ENCODE data around the gene TBCD. TPM values are rescaled to one million over a fixed set of nuclear protein-coding genes. Genes with fewer than 3 reads are reported as not detected.
A peak's percentile ranks its signal among the peaks of the same experiment; 100 is the strongest.
"Not testable (repeated sequence)": the region's sequence is repeated elsewhere in the genome, so short reads cannot be mapped to it uniquely, and the experiment has no call there.

TBCD gene
- total RNA-seq, 5 donors from 2014 or later (not counting 1 experiment from before 2014, with no cell fraction given) = 94.4 to 262 (median 223) TPM

GRCh38 chr17:82765371-82765770 lies 13.5 kb downstream of the TBCD start:
- ATAC-seq (replicated peaks in 1 of 4) = no peak
- Histone ChIP-seq H3K36me3 (ENCODE audit: control insufficient read depth in 2 of 2, extremely low read depth in 1 of 2, insufficient read depth in 1 of 2, low read length in 1 of 2) (peaks cover 7 to 44% of the 10 kb centered on the region in 2 donors), H3K9me3 (no peaks in the 10 kb centered on the region), H3K27ac (ENCODE audit: low read length) (no peak overlapping the region), H3K4me1 (ENCODE audit: control insufficient read depth in 1 of 2, extremely low read depth in 1 of 2, insufficient read depth in 2 of 2, low read length in 2 of 2) (peaks cover 0 to 6% of the 10 kb centered on the region in 2 experiments), H3K27me3 (replicated peaks in 1 of 2; ENCODE audit: control insufficient read depth in 2 of 2, extremely low read depth in 1 of 2, insufficient read depth in 2 of 2, low read length in 1 of 2) (no peaks in the 10 kb centered on the region), H3K4me3 (ENCODE audit: control insufficient read depth in 1 of 2, extremely low read depth in 1 of 2, low read length in 1 of 2) (no peak overlapping the region)
- 95% methylated on average over 3 of the region's 13 CpGs for WGBS (ENCODE audit: insufficient coverage)
- H3K4me1 Mint-ChIP-seq = peaks cover 8 to 17% (median 11%) of the 10 kb centered on the region in 3 donors
- peaks cover 50% of the 10 kb centered on the region for H3K36me3 Mint-ChIP-seq
- H3K27me3 Mint-ChIP-seq = no peaks in the 10 kb centered on the region
- no peaks in the 10 kb centered on the region for H3K9me3 Mint-ChIP-seq
- DNase-seq = no peak
- POLR2A ChIA-PET = no interaction called here
- H3K4me3 Mint-ChIP-seq = no peak overlapping the region
- CTCF ChIA-PET = no interaction called here
- H3K27ac Mint-ChIP-seq = no peak overlapping the region

GRCh38 chr17:82767041-82767754 lies 15.3 kb downstream of the TBCD start:
- Histone ChIP-seq H3K27ac (ENCODE audit: low read length) (no peak overlapping the region), H3K4me3 (ENCODE audit: control insufficient read depth in 1 of 2, extremely low read depth in 1 of 2, low read length in 1 of 2) (no peak overlapping the region), H3K27me3 (replicated peaks in 1 of 2; ENCODE audit: control insufficient read depth in 2 of 2, extremely low read depth in 1 of 2, insufficient read depth in 2 of 2, low read length in 1 of 2) (no peaks in the 10 kb centered on the region), H3K4me1 (ENCODE audit: control insufficient read depth in 1 of 2, extremely low read depth in 1 of 2, insufficient read depth in 2 of 2, low read length in 2 of 2) (peaks cover 2 to 6% of the 10 kb centered on the region in 2 experiments), H3K36me3 (ENCODE audit: control insufficient read depth in 2 of 2, extremely low read depth in 1 of 2, insufficient read depth in 1 of 2, low read length in 1 of 2) (peaks cover 5 to 38% of the 10 kb centered on the region in 2 donors), H3K9me3 (no peaks in the 10 kb centered on the region)
- no peaks in the 10 kb centered on the region for H3K9me3 Mint-ChIP-seq
- H3K4me3 Mint-ChIP-seq = no peak overlapping the region
- 96% methylated on average over 7 of the region's 24 CpGs for WGBS (ENCODE audit: insufficient coverage)
- H3K27me3 Mint-ChIP-seq = no peaks in the 10 kb centered on the region
- ChIA-PET CTCF (interaction anchor here in 1 of 2 donors (0.8 to 1.3 kb wide), 2 partner anchors 15 to 884 kb away, joined by 3 read pairs; no protein-coding TSS in a partner anchor), POLR2A (no interaction called here)
- H3K4me1 Mint-ChIP-seq = peaks cover 11 to 15% (median 14%) of the 10 kb centered on the region in 3 donors
- H3K27ac Mint-ChIP-seq = no peak overlapping the region
- ATAC-seq (replicated peaks in 1 of 4) (no peak), DNase-seq (peak in 14 of 35 experiments; percentile 20 to 54 (median 32))
- H3K36me3 Mint-ChIP-seq = peaks cover 48% of the 10 kb centered on the region

- WGBS (ENCODE audit: insufficient coverage) = 86% methylated on average over 5 of the region's 7 CpGs
- no peak overlapping the region for H3K27ac ChIP-seq (ENCODE audit: low read length)
- Mint-ChIP-seq H3K4me1 (peaks cover 14 to 17% (median 15%) of the 10 kb centered on the region in 3 donors), H3K9me3 (no peaks in the 10 kb centered on the region), H3K27ac (no peak overlapping the region), H3K4me3 (no peak overlapping the region), H3K36me3 (peaks cover 47% of the 10 kb centered on the region), H3K27me3 (no peaks in the 10 kb centered on the region)
- ChIA-PET POLR2A (interaction anchor here in 1 of 2 donors (0.7 kb wide), 1 partner anchor 320 kb away, joined by 5 read pairs; no protein-coding TSS in a partner anchor), CTCF (no interaction called here)
- H3K9me3 ChIP-seq = no peaks in the 10 kb centered on the region
- ATAC-seq (replicated peaks in 1 of 4) (no peak), DNase-seq (no peak)
- H3K4me3 ChIP-seq (ENCODE audit: control insufficient read depth in 1 of 2, extremely low read depth in 1 of 2, low read length in 1 of 2) = no peak overlapping the region
- peaks cover 6 to 8% of the 10 kb centered on the region in 2 experiments for H3K4me1 ChIP-seq (ENCODE audit: control insufficient read depth in 1 of 2, extremely low read depth in 1 of 2, insufficient read depth in 2 of 2, low read length in 2 of 2)
- H3K27me3 ChIP-seq (replicated peaks in 1 of 2; ENCODE audit: control insufficient read depth in 2 of 2, extremely low read depth in 1 of 2, insufficient read depth in 2 of 2, low read length in 1 of 2) = no peaks in the 10 kb centered on the region
- H3K36me3 ChIP-seq (ENCODE audit: control insufficient read depth in 2 of 2, extremely low read depth in 1 of 2, insufficient read depth in 1 of 2, low read length in 1 of 2) = peaks cover 2 to 45% of the 10 kb centered on the region in 2 donors
Observed at GRCh38 chr17:82769041-82769440, 17.2 kb downstream of the TBCD start.

- Histone ChIP-seq H3K9me3 (no peaks in the 10 kb centered on the region), H3K4me3 (ENCODE audit: control insufficient read depth in 1 of 2, extremely low read depth in 1 of 2, low read length in 1 of 2) (no peak overlapping the region), H3K36me3 (ENCODE audit: control insufficient read depth in 2 of 2, extremely low read depth in 1 of 2, insufficient read depth in 1 of 2, low read length in 1 of 2) (peaks cover 0 to 34% of the 10 kb centered on the region in 2 donors), H3K27ac (ENCODE audit: low read length) (no peak overlapping the region), H3K4me1 (ENCODE audit: control insufficient read depth in 1 of 2, extremely low read depth in 1 of 2, insufficient read depth in 2 of 2, low read length in 2 of 2) (peaks cover 4 to 34% of the 10 kb centered on the region in 2 experiments), H3K27me3 (replicated peaks in 1 of 2; ENCODE audit: control insufficient read depth in 2 of 2, extremely low read depth in 1 of 2, insufficient read depth in 2 of 2, low read length in 1 of 2) (no peaks in the 10 kb centered on the region)
- DNase-seq (no peak), ATAC-seq (replicated peaks in 1 of 4) (no peak)
- no peaks in the 10 kb centered on the region for H3K27me3 Mint-ChIP-seq
- peak overlapping the region in 1 of 2 donors; percentile 32 for H3K27ac Mint-ChIP-seq
- no peak overlapping the region for H3K4me3 Mint-ChIP-seq
- 89% methylated on average over 3 of the region's 3 CpGs for WGBS (ENCODE audit: insufficient coverage)
- ChIA-PET POLR2A (no interaction called here), CTCF (interaction anchor here in 1 of 2 donors (0.9 to 1.1 kb wide), 2 partner anchors 10 to 104 kb away, joined by 3 read pairs; no protein-coding TSS in a partner anchor)
- H3K4me1 Mint-ChIP-seq = peaks cover 10 to 28% (median 21%) of the 10 kb centered on the region in 3 donors
- H3K36me3 Mint-ChIP-seq = peaks cover 33% of the 10 kb centered on the region
- no peaks in the 10 kb centered on the region for H3K9me3 Mint-ChIP-seq
Observed at GRCh38 chr17:82772026-82772425, 20.2 kb downstream of the TBCD start.

GRCh38 chr17:82774456-82774855 lies 22.6 kb downstream of the TBCD start:
- H3K4me3 ChIP-seq (ENCODE audit: control insufficient read depth in 1 of 2, extremely low read depth in 1 of 2, low read length in 1 of 2); DNase-seq; ATAC-seq (replicated peaks in 1 of 4); H3K27me3 Mint-ChIP-seq; POLR2A ChIA-PET; H3K9me3 Mint-ChIP-seq; H3K27me3 ChIP-seq (replicated peaks in 1 of 2; ENCODE audit: control insufficient read depth in 2 of 2, extremely low read depth in 1 of 2, insufficient read depth in 2 of 2, low read length in 1 of 2); H3K4me3 Mint-ChIP-seq; CTCF ChIA-PET; H3K9me3 ChIP-seq; H3K27ac Mint-ChIP-seq: not testable (repeated sequence)
- H3K36me3 ChIP-seq (ENCODE audit: control insufficient read depth in 2 of 2, extremely low read depth in 1 of 2, insufficient read depth in 1 of 2, low read length in 1 of 2) = peaks cover 0 to 16% of the 10 kb centered on the region in 2 donors
- peaks cover 21% of the 10 kb centered on the region for H3K36me3 Mint-ChIP-seq
- H3K27ac ChIP-seq (ENCODE audit: low read length) = peak overlapping the region; percentile 70
- H3K4me1 ChIP-seq (ENCODE audit: control insufficient read depth in 1 of 2, extremely low read depth in 1 of 2, insufficient read depth in 2 of 2, low read length in 2 of 2) = peaks cover 3 to 34% of the 10 kb centered on the region in 2 experiments
- peaks cover 12 to 28% (median 22%) of the 10 kb centered on the region in 3 donors for H3K4me1 Mint-ChIP-seq
- 92% methylated on average over 11 of the region's 19 CpGs for WGBS (ENCODE audit: insufficient coverage)

GRCh38 chr17:82775001-82775823 lies 23.3 kb downstream of the TBCD start:
- H3K36me3 Mint-ChIP-seq = peaks cover 16% of the 10 kb centered on the region
- CTCF ChIA-PET = interaction anchor here in 1 of 2 donors (0.7 kb wide), 1 partner anchor 33 kb away, joined by 3 read pairs; no protein-coding TSS in a partner anchor
- DNase-seq = peak in 21 of 35 experiments; percentile 15 to 64 (median 30)
- H3K4me3 ChIP-seq (ENCODE audit: control insufficient read depth in 1 of 2, extremely low read depth in 1 of 2, low read length in 1 of 2) = peak overlapping the region in 1 of 2 donors; percentile 27
- peak overlapping the region; percentile 70 for H3K27ac ChIP-seq (ENCODE audit: low read length)
- H3K27me3 Mint-ChIP-seq = no peaks in the 10 kb centered on the region
- peak overlapping the region in 1 of 2 donors; percentile 39 for H3K27ac Mint-ChIP-seq
- POLR2A ChIA-PET = interaction anchor here in 1 of 2 donors (0.5 kb wide), 1 partner anchor 306 kb away, joined by 8 read pairs; no protein-coding TSS in a partner anchor
- H3K36me3 ChIP-seq (ENCODE audit: control insufficient read depth in 2 of 2, extremely low read depth in 1 of 2, insufficient read depth in 1 of 2, low read length in 1 of 2) = peaks cover 0 to 13% of the 10 kb centered on the region in 2 donors
- WGBS (ENCODE audit: insufficient coverage) = 57% methylated on average over 22 of the region's 34 CpGs
- peaks cover 3 to 34% of the 10 kb centered on the region in 2 experiments for H3K4me1 ChIP-seq (ENCODE audit: control insufficient read depth in 1 of 2, extremely low read depth in 1 of 2, insufficient read depth in 2 of 2, low read length in 2 of 2)
- H3K4me1 Mint-ChIP-seq = peaks cover 12 to 28% (median 22%) of the 10 kb centered on the region in 3 donors
- H3K9me3 ChIP-seq = no peaks in the 10 kb centered on the region
- H3K27me3 ChIP-seq (replicated peaks in 1 of 2; ENCODE audit: control insufficient read depth in 2 of 2, extremely low read depth in 1 of 2, insufficient read depth in 2 of 2, low read length in 1 of 2) = no peaks in the 10 kb centered on the region
- ATAC-seq (replicated peaks in 1 of 4) = peak; percentile 34 to 82 (median 62)
- H3K4me3 Mint-ChIP-seq = peak overlapping the region in 2 of 3 donors; percentile 9 to 33
- no peaks in the 10 kb centered on the region for H3K9me3 Mint-ChIP-seq
